Fibroblast of skin of right quadriceps (primary cell): ENCODE measurements around the gene SIMC1.

Source experiments
- DNase-seq: peaks from one replicate; pipeline ENCODE4 v3.0.0-alpha.2; 2013

SIMC1 gene

DNA sequence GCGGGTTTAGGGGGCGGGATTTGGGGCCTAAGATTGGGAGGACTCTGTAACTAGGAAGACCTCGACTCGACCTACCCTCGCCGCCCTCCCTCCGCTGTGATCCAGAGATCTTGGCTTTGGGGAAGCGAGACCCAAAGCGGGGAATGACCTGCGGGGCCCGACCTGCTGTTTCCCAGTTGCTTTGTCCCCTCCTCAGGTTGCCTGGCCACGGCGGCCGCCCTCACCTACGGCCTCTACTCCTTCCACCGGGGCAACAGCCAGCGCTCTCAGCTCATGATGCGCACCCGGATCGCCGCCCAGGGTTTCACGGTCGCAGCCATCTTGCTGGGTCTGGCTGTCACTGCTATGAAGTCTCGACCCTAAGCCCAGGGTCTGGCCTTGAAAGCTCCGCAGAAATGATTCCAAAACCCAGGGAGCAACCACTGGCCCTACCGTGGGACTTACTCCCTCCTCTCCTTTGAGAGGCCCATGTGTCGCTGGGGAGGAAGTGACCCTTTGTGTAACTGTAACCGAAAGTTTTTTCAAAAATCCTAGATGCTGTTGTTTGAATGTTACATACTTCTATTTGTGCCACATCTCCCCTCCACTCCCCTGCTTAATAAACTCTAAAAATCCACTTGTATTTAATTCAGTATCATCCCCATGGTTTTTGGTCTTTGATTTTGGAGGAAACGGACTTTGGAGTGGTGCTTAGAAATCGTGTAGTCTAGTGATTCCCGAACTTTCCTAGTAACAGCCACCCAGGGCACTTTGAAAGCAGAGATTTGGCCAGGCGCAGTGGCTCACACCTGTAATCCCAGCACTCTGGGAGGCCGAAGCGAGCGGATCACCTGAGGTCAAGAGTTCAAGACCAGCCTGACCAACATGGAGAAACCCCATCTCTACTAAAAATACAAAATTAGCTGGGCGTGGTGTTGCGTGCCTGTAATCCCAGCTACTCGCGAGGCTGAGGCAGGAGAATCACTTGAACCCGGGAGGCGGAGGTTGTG, 151.2 kb downstream of the SIMC1 start:
- DNase-seq: no peak

GRCh38 chr5:176391479-176391878, 153.3 kb downstream of the SIMC1 start:
- DNase-seq: no peak

DNA sequence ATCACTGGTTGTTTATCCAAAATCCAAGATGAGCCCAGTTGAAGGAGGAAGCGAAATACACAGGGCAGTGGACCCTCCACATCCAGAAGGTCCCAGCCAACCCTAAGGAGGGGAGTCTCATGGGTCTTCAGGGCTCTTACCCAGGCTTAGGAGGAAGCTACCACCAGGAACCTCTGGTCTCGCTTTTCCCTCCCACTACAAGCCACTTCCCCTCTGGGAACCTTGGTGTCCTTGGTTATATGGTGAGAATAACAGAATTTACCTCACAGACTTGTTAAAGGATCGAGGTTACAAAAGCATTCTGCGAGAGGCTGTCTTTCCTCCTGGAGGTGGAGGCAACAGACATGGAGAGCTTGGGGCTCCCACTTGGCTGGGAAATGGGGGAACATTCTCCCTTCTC, 153.8 kb downstream of the SIMC1 start:
- no peak for DNase-seq

DNA sequence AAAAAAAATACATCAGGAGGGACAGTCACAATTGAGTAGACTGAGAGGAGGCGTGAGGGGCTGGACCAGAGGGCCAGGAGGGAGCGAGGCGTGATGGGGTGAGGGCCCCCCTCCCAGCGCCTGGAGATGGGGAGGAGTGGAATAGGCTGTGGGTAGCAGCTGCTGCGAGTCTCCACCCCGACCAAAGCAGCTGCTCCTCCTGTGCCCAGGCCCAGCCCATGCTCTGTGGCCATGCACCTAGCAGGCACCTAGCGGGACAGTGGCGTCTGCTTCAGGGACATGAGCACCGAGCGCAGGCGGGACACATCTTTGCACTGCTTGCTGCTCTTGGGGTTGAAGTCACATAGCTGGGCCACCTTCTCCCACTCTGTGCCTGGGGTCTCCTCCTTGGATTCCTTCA, 154.3 kb downstream of the SIMC1 start:
- no peak for DNase-seq

DNA sequence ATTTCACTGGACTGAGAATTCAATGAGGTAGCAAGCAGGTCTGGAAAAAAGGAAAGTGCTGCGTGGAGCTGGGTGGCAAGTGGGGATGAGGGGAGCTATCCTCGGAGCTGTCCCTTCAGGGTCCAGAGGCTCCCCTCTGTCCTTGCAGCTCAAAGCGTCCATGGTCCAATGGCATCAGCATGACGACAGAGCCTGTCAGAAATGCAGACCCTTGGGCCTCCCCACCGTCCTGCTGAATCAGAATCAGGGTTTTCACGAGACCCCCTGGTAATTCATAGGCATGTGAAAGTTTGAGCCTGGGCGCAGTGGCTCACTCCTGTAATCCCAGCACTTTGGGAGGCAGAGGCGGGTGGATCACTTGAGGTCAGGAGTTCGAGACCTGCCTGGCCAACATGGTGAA, 155.9 kb downstream of the SIMC1 start:
- no peak for DNase-seq

GRCh38 chr5:176394881-176395675, 156.9 kb downstream of the SIMC1 start:
- DNase-seq: no peak
